AG09319 (cell line): ENCODE data around the gene S100G.
"Not testable (repeated sequence)": the region's sequence is repeated elsewhere in the genome, so short reads cannot be mapped to it uniquely, and the experiment has no call there.

Experiments
- DNase-seq: peaks from one replicate; pipeline ENCODE4 v3.0.0-alpha.2; 2010; ENCODE audit warnings: low read depth; ENCODE audit errors: extremely low read depth
- CTCF ChIP-seq: IDR thresholded peaks from 2 replicates; pipeline ENCODE4 v1.5.1; 2011; ENCODE audit warnings: low read depth, mild to moderate bottlenecking, inconsistent platforms, low read length, moderate library complexity

S100G gene

GRCh38 chrX:16649858-16650257 lies at the start of gene S100G:
Gene S100G (plus strand): TSS chrX:16650158. CDS start chrX:16651007, 849 bp downstream.
- no peak for TF ChIP-seq CTCF
- no peak for DNase-seq

GRCh38 chrX:16601885-16602284 lies 48.1 kb upstream of the S100G start:
- no peak for DNase-seq
- TF ChIP-seq CTCF, result no peak

GRCh38 chrX:16603235-16603634 lies 46.7 kb upstream of the S100G start:
- not testable (repeated sequence) for DNase-seq

DNA sequence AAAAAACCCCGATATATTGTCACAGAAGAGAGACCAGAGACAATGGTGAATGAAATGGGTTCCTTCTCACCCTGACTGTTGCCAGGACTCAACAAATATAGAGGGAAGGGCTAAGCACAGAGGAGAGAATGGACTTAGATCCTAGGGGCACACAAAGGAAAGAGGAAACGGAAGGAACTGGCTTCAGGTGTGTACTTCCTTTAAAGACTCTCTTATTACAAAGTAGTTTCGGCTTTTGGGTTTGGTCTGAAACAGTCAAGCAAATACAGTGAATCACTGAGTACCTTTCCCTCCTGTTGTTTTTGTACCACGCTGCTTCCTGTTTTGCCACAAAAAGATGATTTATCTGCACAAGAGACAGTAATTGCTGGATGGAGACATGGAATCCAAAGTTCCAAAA lies 46.1 kb upstream of the S100G start:
- no peak for TF ChIP-seq CTCF
- DNase-seq, result no peak

DNA sequence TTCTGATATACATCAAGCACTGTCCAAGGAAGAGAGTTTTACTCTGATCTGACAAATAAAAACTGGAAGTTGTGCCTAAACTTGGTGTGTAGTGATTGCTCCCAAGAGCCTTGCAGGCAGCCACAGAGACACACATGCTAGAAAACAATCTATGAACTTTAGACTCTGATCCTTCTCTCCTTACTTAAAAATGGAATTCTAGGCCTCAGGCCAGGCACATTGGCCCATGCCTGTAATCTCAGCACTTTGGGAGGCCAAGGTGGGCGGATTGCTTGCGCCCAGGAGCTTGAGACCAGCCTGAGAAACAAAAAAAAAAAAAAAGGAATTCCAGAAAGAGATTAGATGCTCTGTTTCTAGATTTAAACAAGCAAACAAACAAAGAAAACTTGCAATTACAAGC lies 45.6 kb upstream of the S100G start:
- TF ChIP-seq CTCF, result no peak
- no peak for DNase-seq

DNA sequence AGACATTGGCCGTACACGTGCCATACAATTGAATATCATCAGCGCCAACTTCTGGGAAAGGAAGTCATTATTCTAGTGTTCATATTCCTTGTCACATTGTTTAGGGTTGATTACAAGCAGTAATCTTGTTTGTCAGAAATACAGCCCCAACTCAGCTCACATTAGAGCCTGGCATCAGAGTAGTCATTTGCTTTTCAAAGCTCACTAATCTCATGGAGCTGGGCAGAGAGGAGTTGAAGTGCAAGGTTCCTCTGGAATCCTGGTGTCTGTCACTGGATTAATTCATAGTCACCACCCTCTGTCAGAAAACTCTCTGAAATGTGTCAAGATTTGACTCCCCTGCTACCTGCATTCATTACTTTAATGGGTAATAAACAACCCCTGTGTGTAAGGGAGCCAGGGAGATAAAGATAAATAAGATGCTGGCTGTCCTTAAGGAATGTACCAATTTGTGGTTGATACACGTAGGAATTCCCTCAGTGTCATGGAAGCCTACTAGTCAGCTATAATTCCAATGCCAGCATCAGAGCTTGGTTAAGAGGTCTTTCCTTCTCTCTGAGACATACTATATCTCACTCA lies 43.7 kb upstream of the S100G start:
- no peak for TF ChIP-seq CTCF
- DNase-seq, result no peak

- no peak for DNase-seq
- TF ChIP-seq CTCF, result no peak
These were observed 39.8 kb upstream of the S100G start for GRCh38 chrX:16610121-16610621.

- not testable (repeated sequence) for DNase-seq
These were observed 39.3 kb upstream of the S100G start for GRCh38 chrX:16610654-16611053.
